Activated effector memory CD4-positive, alpha-beta T cell treated with anti-CD3 and anti-CD28 coated beads, Interleukin-2, amount 50 U/mL, for 16 hours (primary cell): ENCODE data around the gene HAUS8.
"Not testable (repeated sequence)": the region's sequence is repeated elsewhere in the genome, so short reads cannot be mapped to it uniquely, and the experiment has no call there.

Source experiments
- DNase-seq: peaks from one replicate; pipeline ENCODE4 v3.0.0-alpha.2; 2020

HAUS8 gene, protein sequence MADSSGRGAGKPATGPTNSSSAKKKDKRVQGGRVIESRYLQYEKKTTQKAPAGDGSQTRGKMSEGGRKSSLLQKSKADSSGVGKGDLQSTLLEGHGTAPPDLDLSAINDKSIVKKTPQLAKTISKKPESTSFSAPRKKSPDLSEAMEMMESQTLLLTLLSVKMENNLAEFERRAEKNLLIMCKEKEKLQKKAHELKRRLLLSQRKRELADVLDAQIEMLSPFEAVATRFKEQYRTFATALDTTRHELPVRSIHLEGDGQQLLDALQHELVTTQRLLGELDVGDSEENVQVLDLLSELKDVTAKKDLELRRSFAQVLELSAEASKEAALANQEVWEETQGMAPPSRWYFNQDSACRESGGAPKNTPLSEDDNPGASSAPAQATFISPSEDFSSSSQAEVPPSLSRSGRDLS

DNA sequence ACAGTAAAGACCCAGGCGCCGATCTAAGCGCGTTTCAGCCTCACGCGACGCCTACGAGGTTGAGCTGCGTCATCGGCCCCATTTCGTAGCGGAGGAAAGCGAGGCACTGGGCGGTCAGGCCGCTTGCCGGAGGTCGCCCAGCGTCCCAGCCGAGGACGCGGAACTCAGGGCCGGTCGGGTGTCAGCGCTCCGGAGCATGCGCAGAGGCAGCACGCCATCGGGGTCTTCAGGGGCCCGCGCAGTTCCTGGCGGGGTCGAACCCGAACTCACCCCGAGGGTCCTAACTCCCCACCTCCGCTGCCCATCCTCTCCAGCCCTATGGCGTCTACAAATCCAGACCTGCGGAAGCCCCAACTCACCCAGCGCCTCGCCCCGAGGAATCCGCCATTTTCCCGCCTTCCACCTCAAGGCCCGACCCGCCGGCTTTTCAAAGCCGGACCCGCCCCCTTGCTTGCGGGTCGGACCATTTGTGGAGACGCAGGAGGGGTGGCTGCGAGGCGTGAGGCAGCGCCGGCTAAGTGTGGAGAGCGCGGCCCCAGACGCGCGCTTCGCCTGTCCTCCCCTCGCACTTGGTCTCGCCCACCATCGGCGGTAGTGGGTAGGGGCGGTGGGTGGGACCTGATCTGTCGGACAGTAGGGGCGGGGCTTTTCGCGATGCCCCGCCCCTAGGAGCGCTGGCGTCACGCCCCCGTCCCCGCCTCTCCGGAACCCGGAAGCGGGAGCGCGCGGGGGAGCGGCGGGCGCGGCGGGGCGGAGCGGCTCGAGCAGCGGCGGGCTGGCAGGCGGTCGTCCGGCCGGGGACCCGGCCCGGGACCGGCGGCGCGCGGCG is at the start of gene HAUS8, which contains the start of gene MYO9B:
Gene HAUS8, minus strand, starts transcription at position 418 of the 829 bp plus-strand sequence. Its CDS starts 30 bp downstream, at position 388.
Gene MYO9B, plus strand, starts transcription at position 743 of the 829 bp plus-strand sequence. CDS start 25,941 bp downstream, outside the sequence.
- peak; percentile 100 for DNase-seq

DNA sequence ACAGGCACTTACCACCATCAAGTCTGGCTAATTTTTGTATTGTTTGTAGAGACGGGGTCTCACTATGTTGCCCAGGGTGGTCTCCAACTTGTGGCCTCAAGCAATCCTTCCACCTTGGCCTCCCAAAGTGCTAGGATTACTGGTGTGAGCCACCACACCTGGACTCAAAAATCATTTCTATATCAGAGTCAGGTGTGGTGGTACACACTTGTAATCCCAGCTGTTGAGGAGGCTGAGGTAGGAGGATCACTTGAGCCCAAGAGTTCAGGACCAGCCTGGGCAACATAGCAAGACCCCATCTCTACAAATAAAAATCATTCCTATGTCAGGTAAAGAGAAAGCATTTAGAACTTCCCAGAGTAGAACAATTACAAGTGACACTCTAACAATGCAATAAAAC is 48.8 kb upstream of the HAUS8 start:
- no peak for DNase-seq

DNA sequence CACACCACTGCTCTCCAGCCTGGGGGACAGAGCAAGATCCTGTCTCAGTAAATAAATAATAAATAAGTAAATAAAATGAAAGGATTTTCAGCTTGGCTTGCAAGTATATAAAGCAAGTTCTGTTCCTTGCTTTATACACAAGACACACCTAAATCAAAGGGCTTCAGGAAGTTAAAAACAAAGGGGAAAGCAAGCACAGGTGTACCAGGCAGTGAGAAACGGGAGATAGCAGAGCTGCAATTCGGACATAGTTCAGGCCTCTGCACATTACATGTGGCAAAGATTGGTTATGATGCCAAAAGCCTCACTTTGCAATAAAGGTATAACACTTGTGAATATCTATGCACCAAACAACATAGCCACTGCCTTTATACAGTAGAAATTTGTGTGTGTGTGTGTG is 47.8 kb upstream of the HAUS8 start:
- DNase-seq = no peak

DNA sequence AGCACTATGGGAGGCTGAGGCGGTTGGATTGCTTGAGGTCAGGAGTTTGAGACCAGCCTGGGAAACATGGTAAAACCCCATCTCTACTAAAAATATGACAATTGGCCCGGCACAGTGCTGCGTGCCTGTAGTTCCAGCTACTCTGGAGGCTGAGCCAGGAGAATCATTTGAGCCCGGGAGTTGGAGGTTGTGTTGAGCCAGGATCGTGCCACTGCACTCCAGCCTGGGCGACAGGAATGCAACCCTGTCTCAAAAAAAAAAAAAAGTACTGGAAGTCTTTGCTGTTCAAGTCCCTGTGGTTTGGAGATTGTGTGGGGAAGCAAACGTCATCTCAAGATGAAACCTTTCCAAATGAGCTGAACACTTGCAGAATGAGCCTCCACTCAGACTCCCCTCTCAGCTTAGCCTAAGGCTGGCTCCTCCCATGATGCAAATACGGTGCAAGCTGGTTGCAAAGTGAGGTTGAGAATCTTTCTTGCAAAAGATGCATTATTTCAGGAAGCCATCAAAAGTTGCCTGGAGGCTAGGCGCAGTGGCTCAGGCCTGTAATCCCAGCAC is 46.6 kb upstream of the HAUS8 start:
- DNase-seq = no peak

DNA sequence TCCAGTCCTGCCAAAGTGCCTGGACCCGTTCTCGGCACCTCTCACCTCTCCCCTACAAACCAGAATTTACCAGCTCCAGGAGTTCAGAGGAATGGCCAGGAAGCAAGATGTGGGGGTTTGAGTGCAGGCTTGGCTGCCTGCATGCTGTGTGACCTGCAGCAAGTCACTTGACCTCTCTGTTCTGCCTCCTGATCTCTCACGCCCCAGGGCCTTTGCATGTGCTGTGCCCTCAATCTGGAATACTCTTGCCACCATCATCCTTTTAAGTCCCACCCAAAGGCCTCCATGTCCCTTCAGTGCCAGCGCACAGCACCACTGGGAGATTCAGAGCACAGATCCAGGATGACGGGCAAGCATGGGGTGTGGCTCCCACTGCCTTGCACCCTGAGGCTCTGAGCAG is 43.7 kb upstream of the HAUS8 start:
- no peak for DNase-seq

DNA sequence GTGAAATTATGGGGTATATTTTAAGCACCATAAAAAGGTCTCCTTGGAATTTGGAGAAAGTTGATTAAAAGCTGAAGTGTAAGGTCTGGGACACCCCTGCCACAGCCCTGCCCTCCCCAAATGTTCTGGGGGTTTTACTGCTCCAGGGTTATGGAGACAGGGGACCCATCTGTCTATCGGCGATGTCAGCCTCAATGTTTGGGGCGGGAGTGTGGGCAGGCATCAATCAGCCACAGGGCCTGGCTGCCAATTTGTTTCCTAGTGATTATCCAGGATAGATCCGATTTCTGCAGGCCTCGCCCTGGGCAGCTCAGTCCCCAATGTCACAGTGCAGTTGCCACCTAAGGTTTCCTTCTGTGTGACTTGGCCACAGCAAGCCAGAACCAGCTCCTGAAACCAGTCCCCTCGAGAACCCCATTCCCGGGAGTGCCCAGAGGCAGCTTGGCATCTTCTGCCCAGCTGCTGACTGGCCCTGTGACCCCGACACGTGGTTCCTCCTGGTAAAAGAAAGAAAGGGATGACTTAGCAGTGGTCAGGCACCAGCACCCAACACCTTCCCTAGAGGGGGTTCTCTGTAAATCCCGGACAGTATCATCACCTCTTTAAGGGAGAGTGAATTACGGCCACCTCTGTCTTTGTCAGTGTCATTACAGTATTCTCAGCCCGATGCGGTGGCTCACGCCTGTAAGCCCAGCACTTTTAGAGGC is 41.9 kb upstream of the HAUS8 start:
- no peak for DNase-seq

DNA sequence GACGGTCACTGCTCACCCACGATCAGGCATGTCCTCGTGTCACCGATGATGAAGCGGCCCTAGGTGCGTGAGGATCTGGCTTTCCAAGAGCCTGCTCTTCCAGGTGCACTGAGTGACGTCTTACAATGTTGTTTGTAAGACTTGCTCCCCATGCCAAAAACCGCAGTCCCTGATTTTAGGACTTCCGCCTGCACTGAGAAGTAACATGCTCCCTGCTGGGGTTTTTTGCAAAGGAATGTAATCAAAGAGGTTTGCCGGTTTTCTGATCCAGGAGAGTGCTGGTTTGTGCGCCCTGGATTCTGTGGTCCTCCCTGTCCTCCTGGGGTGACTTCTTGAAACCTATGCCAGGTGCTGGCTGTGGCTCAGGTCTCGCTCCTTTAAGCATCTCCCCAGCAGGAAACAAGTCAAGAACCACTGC is 39.2 kb upstream of the HAUS8 start:
- DNase-seq = no peak

DNA sequence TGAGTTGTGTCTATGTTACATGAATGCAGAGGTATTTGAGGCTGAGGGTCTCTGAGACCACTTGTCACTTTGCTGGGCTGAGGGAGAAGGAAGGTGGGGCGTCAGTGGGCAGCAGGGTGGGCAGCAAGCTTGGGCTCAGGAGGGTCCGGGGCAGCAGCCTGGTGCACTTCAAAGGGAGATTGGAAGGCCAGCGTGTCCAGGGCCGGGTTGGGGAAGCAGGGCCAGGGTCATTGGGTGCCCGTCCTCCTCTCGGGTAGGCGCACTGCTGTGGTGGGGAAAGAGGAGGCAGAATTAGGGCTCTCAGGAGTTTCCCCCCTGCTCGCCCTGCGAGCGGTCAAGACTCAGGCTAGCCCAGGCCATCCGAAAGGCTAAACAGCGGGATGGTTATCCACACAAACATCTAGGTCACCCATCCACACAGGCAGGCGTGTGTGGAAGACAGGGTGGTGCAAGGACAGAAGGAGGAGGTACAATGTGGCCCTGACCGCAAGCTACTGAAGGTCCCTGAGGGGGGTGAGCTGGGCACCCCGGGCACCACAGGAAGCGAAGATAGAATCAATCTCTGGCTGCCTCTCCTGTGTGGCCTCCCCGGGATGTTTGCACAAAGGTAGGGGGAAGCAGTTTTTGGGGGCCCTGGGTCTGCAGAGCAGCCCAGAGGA is 38.0 kb upstream of the HAUS8 start:
- DNase-seq = no peak

DNA sequence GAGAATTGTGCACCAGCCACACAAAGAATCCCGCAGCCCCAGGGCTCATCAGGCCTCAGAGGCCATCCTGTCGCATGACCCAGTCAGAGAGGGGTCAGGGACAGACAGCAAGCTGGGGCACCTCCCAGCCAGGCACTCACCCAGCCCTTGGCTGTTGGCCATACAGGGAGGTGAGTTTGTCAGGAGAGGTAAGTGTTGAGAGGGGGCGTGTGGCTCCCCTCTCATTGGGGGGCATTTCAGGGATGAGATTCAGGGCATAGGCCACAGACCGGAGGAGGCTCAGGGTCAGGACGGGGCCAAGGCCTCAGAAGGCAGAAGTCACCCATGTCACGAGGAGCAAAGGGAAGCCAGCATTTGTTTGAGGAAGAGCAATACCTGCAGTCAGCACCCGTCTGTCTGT is 37.4 kb upstream of the HAUS8 start:
- DNase-seq = no peak

DNA sequence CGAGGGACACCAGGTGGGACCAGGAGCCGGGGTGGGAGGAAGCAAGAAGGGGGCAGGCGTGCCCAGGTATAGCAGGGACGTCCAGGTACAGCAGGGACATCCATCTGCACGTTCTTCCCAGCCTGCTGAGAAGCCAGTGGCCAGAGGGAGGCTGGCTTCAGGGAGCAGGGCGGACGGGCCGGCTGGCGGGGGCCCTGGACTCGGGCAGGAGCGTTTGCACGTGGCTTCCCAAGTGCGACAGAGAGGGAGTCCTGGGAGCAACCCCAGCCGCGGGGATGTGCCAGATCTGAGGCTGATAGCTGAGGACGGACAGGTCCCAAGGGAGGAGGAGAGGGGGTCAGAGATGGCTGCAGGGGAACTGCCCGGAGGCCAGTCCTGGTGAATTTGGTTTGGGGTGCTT is 37.0 kb upstream of the HAUS8 start:
- DNase-seq = no peak

DNA sequence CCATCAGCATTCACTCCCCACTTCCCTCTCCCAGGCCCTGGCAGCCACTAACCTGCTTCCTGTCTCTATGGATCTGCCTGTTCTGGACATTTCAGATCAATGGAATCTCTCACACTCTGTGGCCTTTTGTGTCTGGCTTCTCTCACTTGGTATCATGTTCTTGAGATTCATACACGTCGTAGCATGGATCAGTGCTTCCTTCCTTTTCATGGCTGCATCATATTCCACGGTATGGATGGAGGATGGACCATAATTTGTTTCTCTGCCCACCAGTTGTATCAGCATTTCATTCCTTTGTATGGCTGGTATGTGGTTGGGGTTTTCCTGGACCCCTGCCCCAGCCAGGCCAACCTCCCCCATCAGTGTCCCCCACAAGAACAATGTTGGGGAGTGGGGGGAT is 36.5 kb upstream of the HAUS8 start:
- DNase-seq = no peak

DNA sequence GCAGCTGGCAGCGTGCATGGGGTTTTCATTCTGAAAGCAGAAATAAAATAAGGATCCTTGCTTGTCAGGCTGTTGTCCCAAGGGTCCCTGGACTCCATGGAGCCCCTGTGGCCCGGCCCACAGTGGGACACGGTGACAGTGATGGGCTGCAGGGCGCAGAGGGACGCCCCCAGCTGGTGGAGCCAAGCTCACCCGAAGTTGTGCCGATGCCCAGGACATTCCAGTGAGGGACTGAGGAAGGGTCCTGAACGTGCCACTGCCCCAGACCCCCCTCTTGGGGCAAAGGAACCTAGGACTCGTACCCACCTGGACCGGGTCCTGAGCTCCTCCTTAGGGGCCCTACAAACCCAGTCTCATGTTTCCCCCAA is 35.3 kb upstream of the HAUS8 start:
- DNase-seq = no peak

DNA sequence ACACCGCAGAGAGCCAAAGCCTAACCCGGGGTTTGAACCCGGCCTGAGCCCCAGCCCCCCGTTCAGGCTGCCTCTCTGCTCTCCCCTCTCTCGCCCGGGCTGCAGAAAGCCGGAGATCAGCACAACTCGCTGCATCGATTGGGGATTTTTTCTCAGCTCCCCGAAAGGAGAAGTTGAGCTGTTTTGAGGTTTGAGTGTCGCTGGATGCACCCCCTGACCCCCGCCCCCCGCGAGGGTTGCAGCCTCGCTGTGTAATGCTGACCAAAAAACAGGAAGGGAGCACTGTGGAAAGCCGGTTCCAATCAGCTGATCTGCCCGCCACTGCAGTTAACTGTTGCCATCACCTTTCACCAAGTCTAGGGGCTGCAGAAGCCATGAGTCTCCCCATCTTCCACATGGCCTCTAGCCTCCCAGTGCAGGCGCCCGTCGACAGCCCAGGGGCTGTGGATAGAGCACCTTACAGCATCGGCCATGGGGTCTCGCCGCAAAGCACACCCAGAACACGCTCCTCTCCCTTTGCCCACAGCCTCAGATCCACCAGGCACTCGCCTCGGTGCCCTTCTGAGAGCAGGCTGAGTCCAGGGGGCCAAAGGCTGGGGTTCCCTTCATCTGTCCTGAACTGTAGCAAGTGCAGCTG is 34.8 kb upstream of the HAUS8 start:
- no peak for DNase-seq

DNA sequence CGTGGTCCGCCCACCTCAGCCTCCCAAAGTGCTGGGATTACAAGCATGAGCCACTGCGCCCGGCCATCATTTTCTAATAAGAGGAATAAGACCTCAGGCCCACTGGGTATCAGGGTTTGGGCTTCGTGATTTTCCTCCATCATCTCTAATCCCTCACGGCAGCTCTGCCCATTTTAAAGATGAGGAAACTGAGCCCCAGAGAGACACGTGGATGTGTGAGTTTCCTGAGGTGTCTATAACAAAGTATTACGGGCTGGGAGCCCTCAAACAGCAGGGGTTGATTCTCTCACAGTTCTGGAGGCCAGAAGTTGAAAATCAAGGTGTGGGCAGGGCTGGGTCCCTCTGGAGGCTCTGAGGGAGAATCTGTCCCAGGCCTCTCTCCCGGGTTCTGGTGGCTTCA is 34.0 kb upstream of the HAUS8 start:
- no peak for DNase-seq

DNA sequence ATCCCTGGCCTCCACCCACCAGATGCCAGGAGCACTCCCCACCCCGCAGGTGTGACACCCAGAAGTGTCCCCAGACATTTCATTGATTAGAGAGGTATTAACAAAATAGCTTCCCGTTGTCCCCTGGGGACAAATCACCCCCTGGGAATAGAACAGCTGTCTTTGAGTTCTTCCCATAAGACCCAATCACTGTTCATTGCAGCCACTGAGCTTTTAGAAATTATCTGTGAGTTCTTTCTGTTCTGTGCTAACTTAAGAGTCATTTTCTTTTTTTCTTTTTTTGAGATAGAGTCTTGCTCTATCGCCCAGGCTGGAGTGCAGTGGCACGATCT is 33.2 kb upstream of the HAUS8 start:
- DNase-seq = no peak

DNA sequence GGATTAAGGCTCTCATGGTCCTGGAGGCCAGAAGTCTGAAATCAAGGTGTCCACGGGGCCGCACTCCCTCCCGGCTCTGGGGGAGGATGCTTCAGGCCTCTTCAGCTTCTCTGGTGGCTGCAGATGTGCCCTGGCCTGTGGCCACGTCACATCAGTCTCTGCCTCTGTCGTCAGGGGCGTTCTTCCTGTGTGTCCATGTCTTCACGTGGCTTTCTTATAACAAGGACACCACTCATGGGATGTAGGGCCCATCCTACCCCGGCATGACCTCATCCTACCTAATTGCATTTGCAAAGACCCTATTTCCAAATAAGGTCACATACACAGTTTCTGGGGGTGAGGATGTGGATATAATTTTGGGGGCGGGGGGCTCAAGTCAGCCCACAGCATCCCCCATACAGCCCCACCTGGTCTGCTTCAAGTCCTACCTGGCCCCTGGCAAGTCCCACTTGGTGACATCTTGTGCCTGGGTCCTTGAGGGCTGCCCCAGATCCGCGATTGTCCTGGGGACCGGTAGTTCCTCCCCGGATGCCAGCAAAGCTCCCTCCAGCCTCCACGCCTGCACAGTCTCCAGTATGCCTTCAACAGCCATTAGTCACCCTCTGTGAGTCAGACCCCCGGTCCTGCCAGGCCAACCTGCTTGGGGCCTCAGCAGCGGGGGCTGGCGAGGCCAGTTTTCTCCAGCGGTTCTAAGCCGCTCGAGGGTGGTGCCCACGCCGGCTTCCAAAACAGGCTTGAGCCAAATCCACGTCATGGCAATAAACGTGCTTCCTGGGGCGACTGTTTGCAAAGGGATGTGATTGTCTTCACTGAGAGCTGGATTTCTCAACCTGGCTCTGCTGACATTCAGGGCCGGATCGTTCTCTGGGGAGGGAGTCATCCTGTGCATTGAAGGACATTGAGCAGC is 32.5 kb upstream of the HAUS8 start:
- no peak for DNase-seq

DNA sequence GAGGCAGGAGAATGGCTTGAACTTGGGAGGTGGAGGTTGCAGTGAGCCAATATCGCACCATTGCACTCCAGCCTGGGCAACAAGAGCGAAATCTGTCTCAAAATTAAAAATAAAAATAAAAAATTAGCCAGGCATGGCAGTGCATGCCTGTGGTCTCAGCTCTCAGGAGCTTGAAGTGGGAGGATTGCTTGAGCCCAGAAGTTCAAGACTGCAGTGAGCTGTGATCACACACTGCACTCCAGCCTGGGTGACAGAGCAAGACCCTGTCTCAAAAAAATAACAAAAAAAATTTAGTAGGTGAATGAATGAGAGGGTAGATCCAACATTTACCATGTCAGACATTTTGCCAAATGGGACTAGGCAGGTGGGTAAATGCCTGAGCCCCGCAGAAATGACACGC is 31.7 kb upstream of the HAUS8 start:
- not testable (repeated sequence) for DNase-seq

DNA sequence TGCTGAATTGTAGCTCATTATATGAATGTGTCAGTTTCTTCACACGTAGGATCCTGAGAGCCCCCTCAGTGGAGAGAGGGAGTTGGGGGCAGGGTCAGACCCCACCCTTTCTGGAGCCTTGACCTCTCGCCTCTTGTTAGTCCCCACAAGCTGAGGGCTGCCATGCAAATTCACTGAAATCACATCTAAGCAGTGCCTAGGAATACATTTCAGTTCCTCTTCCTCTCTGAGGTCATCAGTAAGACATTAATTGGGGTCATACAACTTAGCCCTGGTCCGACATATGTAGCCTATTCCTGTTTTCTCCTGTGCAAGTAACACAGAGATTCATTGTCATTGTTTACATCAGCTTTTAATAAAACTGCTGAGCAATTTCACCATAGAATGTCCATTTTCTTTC is 30.3 kb upstream of the HAUS8 start:
- no peak for DNase-seq

DNA sequence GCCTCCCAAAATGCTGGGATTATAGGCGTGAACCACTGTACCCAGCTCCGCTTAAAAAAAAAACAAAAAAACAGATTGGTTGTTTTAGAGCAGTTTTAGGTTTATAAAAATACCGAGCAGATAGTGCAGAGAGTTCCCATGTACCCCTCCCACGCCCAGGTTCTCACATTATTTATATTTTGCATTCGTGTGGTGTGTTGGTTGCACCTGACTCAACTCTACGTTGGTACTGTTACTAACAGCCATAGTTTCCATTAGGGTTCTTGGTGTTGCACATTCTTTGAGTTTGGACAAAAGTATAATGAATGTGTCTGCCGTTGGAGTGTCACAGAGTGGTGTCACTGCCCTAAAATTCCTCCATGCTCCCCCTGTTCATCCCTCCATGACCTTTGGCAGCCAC is 29.4 kb upstream of the HAUS8 start:
- DNase-seq = no peak

DNA sequence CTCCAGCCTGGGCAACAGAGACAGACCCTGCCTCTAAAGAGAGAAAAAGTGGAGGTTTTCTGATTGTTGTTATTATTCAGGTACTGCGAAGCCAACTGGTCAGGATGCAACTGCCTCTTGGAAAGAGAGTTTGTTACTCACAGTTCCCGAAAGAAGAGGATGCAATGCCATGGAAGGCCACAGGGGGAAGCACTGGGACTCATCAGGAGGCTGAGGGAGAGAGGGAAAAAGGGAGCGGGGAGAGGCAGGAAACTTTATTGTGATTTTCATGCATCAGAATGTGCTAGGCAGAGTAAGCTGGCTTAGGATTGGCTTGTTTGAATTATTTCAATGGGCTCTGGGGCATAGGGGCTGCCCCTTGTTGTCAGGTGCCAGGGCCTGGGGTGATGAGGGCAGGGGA is 27.9 kb upstream of the HAUS8 start:
- DNase-seq = no peak
